ENCODE data around the gene FANCC.

FANCC gene

DNA sequence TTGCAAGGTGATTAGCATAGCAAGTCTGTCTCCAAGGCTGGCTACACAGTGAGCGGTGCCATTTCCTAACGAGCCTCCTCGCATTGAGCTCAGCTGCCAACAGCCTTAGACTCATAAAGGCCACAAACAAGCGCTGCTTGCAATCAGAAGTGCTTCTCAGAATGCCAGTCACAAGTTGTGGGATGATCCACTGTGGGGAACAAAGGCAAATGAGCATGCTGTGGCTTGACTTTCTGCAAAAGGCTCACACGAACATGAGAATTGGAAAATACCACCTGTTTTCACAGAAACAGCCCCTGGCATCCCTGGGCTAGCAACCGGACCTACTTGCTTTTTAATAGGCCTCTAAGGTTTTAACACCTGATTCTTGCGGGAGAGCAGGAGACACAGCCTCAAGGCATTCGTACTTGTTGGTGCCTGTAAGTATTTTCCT is 215.5 kb downstream of the FANCC start:
- no peak for DNase-seq (ENCODE audit: low read depth in 2 of 2)

DNA sequence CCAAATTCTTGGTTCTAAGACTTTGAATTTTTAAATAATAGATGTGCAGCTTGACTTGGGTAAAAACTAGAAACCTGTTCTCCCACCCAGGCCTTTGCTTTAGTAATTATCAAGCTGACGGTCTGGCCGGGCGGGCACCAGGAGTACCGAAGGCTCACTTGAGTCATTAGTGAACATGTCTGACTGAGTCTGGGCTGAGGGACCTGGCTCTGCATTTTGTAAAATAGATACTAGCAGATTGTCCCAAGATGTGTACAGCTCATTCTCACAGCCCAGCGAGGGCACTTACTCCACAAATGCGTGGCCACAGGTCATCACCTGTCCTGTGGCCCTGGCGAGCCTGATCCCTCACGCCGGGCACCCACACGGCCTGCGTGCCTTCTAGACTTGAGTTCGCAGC is 216.2 kb downstream of the FANCC start:
- no peak for DNase-seq (ENCODE audit: low read depth in 2 of 2)

DNA sequence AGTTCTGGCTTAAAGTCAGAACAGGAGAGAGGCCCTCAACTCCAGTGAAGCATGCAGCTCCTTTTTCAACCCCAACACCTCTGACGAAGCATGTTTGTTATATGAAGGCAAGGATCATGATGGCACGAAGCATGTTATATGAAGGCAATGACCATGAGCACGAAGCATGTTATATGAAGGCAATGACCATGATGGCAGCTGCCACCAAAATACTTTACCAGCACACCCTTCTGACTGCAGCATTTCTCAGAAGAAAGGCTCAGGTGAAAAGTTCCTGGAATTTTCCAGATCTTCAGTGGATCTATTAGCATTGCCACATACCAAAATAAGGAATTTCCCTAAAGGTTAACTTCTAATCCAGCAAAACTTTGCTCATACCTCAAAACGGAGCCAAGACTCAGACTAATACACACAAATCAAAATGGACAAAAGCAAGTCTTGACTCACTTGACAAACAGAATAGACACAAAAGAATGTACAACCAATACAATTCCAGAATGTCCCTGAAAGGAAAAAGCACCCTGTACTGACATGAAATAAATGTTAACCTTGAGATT is 217.4 kb downstream of the FANCC start:
- DNase-seq (ENCODE audit: low read depth in 2 of 2): no peak

DNA sequence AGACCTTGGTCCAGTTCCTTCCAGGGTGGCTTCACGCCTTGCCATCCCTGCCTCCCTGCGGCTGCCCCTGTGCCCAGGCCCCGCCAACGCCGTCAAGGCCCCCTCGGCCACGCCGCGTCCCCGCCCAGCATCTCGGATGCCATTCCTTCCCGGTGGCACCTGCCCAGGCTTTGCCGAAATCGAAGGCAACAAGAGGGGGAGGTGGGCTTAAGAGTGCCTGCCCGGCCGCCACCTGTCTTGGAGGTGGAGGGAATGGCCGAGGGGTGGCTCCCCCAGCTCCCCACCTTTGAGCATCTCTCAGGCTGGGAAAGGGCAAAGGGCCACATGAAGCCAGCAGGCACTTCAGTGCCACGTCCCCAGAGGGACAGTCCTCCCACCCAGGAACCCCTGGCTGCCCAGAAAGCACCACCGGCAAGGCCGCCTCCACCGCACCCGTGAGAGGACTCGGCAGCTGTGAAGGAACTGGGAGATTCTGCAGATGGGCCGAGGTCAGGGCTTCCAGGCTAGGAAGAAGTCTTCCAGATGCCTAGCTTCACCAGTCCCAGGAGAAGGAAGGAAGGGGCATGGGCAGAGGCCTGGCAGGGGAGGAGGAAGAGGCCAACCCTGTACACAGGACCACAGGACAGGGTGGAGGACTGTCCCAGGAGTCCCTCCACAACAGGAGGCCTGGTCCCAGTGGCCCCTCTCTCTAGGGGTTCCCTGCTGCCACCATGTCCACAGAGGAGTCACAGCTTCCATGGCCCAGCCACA is 218.0 kb downstream of the FANCC start:
- no peak for DNase-seq (ENCODE audit: low read depth in 2 of 2)

DNA sequence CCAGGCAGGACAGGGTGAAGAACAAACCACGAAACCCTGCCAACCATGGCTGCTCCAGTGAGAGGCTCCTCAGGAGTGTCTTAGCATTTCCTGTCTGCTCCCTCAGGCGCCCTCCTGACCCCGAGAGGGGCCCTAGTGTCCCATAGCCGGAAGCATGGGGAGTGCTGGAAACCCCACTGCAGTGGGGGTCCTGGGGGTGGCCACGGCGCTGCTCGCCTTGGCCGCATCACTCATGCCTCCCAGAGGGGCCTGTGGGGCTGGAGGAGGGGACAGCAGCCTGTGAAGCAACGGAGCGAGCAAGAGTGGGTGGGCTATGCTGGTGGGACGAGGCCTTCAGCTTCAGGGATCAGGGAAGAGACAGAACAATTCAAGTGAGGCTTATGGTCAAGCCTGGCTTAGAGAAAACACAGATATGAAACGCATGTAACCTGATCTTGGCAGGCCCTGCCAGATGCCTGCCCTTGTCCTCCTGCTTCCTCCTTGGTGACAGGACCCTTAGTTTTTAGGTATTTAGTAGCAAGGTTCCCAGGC is 219.1 kb downstream of the FANCC start:
- DNase-seq (ENCODE audit: low read depth in 2 of 2): no peak

DNA sequence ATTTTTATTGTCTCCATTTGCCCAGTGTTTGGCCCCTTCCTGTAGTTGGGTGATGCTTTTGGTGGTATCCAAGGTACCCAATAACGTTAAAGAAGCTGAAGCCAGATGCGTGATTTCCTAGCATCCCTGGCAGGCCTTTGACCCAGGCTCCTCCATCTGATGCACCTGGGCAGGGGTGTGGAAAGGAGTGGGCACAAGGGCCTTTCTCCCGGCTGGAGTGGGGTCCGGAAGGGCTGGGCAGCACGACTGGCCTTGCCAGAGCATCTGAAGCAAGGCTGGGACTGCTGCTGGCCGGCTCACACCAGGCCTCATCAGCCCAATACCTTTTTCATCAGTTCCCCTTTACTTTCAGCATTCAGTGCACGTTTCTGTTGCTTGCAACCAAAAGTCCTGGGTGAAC is 220.2 kb downstream of the FANCC start:
- DNase-seq (ENCODE audit: low read depth in 2 of 2): no peak

DNA sequence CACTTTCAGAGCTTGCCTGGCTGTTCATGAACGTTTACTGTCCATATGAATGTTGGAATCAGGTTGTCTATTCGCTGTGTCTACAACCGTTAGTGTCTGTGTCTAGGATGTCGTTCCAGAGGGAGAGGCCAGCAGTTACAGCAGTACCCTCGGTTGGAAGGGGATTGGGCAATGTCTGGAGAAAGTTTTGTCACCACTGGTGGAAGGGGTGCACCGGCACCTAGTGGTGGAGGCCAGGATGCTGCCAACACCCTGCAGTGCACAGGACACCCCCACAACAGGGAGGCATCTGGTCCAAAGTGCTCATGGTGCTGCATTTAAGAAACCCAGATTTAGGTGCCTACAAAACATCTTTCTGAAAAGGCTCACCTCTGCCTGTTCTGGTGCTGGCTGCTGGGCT is 220.7 kb downstream of the FANCC start:
- DNase-seq (ENCODE audit: low read depth in 2 of 2): no peak

DNA sequence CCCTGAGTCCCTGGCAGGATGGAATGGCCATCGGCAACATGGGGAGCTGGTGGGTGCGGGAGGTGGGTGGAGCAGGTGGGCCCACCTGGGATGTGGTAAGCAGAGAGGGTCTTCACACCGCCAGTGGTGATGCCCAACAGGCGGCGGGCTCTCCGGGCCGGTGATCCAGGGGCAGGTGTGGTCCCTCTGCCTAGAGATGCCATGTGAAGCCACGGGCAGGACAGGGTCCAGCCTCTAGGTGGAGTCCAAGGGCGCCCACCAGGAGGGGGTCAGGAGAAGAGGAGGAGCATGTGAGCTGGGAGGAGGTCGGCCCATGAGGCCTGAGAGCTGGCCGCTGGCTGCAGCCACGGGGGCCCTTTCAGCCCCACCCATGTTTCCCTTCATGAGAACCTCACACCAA is 221.1 kb downstream of the FANCC start:
- DNase-seq (ENCODE audit: low read depth in 2 of 2): no peak

DNA sequence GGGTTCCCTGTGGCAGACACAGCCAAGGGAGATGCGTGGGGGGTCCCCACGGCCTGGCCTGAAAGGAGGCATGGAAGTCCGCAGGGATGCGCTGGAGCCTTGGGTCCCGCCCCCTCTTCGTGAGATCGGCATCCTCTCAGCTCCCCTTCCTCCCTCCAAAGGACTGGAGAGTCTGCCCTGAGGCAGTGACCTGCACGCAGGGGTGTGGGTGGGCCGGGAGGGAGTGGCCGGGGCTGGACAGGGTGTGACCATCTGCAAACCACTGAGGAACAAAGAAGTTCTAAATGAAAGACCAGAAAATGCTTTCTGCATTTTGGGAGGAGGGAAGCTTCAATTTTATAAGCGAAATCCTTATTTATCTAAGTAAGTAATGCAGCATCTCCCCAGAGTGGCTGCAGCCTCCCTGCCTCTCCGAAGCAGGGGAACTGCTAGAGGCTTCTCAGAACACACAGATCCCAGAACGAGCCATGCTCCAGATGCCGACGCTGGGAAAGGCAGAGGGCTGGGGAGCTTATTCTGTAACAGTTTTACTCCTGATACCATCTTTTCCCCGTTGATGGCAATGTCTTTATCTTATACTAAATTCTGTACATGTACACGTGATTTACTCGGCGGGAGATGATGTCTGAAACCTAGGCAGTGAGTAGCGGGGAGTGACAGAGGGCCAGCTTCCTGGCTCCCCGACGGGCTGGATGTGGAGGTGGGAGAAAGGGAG is 221.7 kb downstream of the FANCC start:
- no peak for DNase-seq (ENCODE audit: low read depth in 2 of 2)

DNA sequence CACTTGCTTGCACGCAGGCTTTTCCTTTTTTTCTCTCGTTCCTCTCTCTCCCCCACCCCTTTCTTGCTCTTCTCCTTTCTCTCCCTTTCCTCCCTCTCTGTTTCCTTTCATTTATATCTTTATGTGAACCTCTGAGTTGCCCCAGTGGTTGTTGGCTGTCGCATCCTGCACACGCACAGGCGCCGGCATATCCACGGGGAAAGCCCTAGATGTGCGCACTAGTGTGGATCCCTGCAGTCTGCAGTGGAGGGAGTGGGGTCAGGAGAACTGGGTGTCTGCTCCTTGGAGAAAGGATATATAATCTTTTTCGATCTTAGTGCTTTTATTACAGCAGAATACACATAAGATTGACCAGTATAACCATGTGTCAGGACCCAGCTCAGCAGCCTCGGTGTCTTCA is 223.5 kb downstream of the FANCC start:
- DNase-seq (ENCODE audit: low read depth in 2 of 2): no peak

DNA sequence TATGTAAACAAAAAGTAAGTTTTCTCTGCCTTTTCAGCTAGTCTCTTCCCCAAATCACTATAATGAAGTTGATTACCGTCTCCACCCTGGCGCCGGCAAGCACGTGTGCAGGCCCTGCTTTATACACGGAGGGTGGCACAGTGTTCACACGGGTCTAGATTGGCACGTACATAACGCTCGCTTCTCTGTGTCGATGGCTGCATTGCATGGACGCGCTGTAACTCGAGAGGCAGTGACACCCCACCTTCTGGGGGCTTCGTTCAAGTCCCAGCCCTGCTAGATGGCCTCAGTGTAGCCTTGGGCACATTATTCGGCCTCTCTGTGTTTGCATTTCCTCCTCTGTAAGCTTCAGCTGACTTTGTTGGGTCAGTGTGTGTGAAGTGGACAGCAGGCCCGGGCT is 223.9 kb downstream of the FANCC start:
- DNase-seq (ENCODE audit: low read depth in 2 of 2): no peak

DNA sequence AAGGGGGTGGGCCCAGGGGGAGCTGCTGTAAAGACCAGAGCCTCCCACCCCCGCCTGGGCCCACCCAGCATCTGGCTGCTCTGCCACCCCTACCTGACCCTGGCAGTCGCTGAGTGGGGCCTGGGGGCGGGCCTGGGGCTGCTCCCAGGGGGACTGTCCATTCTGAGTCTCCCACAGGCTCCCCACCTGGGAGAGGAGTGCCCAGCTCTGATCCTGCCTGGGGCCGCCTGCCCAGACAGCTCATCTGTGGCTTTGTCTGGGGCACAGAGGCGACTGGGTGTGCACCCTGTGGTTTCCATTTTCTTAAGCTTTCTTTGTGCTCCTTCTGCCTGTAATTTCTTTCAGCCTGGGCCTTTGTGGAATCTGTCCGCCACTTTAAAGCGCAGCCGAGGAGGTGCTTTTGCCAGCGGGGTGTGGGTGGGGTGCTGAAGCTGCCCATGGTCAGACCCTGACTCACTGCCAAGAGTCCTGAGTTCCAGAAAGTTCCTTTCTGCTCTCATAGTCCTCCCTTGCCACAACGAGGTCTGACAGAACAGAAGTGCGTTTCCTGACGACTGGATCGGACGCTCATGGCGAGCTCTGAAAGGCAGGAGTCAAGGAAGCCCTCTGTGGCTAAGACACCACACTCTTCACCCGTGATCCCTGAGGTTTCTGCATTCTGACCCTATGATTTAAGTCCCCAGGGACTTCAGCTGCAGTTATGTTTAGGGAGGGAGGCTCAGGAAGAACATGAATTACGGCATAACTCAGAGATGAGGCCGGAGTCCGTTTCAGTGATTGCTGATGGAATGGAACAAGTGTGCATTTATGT is 225.0 kb downstream of the FANCC start:
- no peak for DNase-seq (ENCODE audit: low read depth in 2 of 2)

DNA sequence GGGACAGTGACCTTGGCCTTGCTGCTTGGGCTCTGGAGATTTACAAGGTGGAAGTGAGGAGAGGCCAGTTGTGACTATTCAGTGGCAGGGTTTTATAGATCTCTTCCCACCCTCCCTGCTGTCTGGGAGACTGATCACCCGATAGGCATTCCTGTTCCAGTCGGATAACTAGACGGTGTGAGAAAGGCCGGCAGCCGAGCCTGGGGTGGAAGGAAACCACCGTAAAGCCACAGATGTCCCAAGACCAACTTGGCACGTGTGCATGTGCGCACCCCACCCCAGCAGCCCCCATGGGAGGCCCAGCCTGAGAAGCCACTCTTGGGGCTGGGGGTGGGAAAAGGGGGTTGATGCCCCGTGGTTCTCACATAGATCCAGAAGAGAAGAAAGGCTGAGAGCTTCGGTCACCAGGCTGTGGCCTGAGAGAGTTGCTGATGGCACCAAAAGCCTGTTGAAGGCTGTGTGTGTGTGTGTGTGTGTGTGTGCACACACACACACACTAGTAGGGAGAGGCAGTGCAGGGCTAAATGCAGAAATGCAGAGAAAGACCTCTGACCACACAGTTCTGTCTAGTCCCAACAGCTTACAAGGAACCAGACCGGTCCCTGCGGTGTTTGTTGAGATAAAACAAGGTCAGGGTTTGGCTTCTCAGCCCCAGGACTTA is 225.8 kb downstream of the FANCC start:
- DNase-seq (ENCODE audit: low read depth in 2 of 2): no peak

DNA sequence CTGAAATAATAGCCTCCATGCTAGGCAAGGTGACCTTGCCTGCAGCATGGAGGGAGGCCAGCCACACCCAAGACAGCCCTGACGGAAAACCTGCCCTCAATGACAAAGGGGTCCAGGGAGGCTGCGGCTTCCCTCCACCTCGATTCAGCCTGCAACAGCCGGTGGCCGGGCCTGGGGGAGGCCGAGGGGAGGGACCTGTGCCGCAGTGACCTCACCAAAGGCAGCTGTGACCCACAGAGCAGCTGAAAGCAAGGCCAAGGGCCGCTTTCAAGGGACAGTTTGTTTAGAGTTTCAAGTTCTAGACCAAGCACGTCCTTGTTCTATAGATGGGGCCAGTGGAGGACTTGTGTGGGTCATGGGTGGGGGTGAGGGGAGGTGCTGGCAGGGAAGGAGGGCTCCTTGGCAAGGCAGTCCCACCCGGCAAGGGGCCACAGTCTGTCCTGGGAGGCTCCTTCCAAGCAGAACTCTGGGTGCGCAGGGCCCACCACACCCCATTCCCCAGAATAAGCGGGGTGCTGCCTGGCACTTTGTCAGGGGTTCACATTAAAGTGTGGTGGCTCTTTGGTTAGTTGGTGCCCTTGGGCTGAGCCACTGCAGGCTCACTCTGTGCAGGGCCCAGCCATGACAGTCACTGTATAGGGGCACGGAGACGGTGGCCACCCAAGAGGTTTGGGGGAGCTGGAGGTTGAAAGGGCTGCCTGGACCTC is 226.5 kb downstream of the FANCC start:
- DNase-seq (ENCODE audit: low read depth in 2 of 2): no peak

DNA sequence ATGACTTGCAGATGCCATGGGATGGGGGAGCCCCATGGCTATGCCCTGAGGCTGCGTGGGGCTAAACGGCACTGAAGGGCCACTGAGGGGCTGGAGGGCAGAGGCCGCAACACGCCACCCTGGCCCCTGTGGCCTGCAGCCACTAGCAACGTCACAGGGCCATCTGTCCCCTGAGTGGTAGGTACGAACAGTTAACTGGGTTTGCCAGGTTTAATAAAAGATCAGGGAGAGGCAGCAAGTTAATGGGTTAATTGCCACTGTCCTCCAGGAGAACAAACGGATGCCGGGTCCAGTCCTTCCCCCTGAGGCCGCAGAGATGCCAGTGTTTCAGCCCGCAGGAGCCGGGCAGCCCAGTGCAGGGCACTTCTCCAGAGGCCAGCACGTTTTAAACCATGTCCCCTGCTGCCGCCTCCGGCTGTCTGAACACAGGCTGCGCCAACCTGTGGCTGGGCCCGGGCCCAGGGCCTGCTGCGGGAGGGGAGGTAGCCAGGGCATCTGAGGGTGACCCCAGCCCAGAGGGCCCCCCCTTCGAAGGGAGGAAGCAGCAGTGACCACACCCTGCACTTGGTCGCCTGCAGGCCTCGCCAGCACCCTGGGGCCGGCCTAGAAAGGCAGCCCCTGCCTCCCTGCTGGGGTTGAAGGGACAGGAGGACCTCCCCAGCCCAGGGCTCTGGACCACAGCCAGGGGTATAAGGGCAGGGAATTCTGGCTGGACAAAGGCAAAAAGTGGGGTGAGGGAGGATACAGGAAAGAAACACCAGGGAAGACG is 227.3 kb downstream of the FANCC start:
- no peak for DNase-seq (ENCODE audit: low read depth in 2 of 2)

DNA sequence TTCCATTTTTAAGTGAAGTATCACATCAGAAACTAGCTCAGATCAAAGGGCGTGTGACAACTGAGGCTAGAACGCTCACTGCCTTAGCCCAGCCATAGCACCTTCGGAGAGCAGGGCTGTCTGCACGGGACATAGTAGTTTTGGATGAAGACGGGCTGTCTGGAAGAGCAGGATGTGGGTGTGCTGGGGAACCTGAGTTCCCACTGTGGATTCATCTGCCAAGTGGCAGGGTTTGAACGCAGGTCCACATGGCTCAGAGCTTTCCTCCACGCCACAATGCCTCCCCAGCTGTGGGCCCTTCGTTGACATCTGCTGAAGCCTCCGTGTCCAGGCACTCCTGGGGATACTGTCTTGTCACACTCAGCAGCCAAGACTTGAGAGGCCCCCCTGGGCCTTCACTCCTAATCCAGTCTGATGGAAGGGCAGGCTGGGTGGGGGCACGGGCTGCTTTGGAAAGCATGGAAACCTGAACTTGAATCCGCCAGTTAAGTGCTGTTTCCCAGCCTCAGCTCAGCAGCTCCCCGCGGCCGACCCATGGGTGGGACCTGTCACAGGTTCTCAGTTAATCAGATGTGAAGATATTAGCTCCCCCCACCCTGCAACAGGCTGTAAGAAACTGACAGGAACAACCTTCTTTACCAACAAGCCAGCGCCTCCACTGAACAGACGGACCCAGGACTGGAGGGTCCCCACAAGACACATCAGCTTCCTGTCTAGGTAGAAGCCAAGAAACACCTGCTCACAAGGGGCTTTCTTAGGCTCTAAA is 228.1 kb downstream of the FANCC start:
- DNase-seq (ENCODE audit: low read depth in 2 of 2): no peak

DNA sequence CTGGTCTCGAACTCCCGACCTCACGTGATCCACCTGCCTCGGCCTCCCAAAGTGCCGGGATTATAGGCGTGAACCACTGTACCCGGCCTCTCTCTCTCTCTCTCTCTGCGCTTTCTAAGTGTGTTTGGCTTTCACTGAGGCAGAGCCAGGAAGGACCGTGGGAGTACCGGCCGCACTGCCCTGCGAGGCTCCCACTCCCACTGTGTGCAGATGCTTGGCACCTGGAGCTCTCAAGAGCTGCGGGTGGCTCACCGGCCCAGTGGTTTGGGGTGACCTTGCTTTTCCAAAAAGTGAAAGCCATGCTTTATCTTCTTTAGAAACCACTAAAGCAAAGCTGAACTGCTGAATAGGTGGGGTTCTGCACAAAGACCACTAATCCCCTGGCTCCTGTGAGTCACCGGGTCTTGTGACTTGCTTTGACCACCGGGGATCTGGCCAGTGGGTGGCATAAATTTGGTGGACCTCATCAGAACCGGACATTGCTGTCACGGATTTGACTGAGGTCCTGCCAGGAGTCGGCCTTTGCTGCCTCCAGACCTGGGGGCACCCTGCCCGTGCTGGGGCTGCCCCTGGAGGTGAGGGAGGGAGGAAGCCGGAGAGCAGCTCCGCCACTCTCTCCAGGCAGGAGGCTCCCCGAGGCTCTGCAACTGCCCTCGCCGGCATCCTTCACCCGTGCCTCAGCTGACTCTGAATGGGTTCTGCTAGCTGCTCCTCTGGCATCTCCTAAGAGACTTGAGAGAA is 228.9 kb downstream of the FANCC start:
- DNase-seq (ENCODE audit: low read depth in 2 of 2): no peak

DNA sequence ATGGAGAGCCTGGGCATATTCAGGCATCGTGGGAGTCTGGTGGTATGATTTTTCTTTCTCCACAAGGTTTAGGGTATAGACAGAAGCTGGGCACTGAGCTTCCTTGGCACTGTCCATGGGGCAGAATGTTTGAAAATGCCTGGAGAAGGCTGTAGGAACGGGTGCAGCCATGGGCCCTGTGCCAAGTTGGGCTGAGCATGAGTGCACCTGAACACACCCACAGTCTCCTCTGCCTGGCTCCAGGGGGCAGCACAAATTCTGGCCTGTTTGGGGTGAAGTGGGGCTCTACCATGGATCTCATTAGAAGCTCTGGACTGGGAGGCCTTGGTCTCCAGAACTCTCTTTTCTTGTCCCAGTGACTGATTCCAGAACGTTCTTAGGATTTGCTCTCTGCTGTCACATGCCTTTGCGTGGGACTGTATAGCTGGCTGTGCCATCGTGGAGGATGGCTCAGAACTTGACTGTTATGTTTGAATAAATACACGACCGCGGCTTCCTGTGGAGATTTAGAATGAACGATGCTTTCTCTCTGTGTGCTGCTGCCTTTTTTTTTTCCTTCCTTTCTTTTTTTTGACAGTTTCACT is 229.8 kb downstream of the FANCC start:
- no peak for DNase-seq (ENCODE audit: low read depth in 2 of 2)

Data from stimulated activated CD4-positive, alpha-beta T cell treated with anti-CD3 and anti-CD28 coated beads, Interleukin-1b, Interleukin-23, amount 100 ng/mL, for 4 hours (primary cell).